DOHH2 (cell line): ENCODE measurements around the gene RAB37.

Source experiments
- CTCF ChIP-seq: fragments of 200-600 bp; sonication (generic); IDR thresholded peaks from one replicate; pipeline ENCODE4 v1.5.1; 2014; ENCODE audit warnings: antibody characterized with exemption, mild to moderate bottlenecking, low read depth, low read length; ENCODE audit not compliant: poor library complexity, severe bottlenecking
- EZH2phosphoT487 ChIP-seq: fragments of 200-600 bp; sonication (generic); IDR thresholded peaks from 2 replicates; pipeline ENCODE4 v1.6.1; 2017; ENCODE audit warnings: borderline replicate concordance, mild to moderate bottlenecking, antibody characterized with exemption, low read length, moderate library complexity, mixed read lengths

GRCh38 chr17:74713171-74713755, 23.8 kb upstream of the RAB37 start:
- TF ChIP-seq CTCF: no peak
- no peak for TF ChIP-seq EZH2phosphoT487
